ENCODE data around the gene GBP4.
"Not testable (repeated sequence)": the region's sequence is repeated elsewhere in the genome, so short reads cannot be mapped to it uniquely, and the experiment has no call there.

GBP4 gene

DNA sequence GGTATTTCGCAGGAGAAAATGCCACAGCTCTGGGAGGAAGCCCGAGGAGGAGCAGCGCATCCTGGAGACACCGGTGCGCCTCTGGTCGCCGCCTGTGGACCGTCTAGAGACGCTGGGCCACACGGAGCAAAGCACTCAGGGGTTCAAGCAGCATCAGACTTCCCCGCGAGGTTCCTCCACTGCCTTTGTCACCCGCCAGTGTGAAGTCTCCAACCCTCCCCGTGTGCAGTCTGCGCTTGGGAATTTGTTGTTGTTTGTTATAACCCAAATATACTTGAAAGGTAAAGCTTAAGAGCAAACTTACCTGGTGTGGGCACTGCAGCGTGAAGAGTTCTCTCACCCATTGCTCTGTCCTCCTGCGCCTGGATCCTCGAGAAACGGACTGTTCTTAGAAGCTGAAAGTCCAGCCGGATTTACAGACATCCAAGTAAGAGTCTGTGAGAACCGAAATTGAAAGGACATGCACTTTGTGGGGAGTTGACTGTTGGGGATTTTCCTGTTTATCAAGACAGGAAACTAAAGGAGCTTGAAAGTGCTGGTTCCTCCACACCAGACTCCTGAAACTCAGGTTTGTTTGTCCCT lies at the start of gene GBP4:
TSS of gene GBP4 (minus strand) at position 452 of the 582 bp plus-strand sequence. CDS start at position 344, 108 bp downstream.
- peaks cover 61% of the 10 kb centered on the region for H3K4me1 Mint-ChIP-seq (ENCODE audit: low read depth)
- H3K27me3 Mint-ChIP-seq (ENCODE audit: low read depth): no peaks in the 10 kb centered on the region
- H3K36me3 Mint-ChIP-seq (ENCODE audit: low read depth): peaks cover 35% of the 10 kb centered on the region
- peaks cover 2% of the 10 kb centered on the region for H3K9me3 Mint-ChIP-seq
- peak within 1 kb of the TSS; percentile 91 for H3K27ac Mint-ChIP-seq
- H3K4me3 Mint-ChIP-seq: peak within 1 kb of the TSS; percentile 85
- peak; percentile 50 for DNase-seq (ENCODE audit: low spot score)

DNA sequence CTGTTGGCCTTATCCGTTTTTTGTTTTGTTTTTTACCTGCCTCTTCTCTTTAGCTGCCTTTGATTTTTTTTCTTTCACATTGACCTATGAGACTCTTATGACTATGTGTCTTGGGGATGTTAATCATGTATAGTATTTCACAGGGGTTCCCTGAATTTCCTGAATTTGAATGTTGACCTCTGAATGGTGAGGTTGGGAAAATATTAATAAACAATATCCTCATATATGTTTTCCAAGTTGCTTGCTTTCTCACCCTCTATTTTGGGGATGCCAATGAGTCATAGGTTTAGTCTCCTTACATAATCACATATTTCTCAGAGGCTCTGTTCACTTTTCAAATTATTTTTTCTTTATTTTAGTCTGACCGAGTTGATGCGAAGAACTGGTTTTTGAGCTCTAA lies 44.3 kb upstream of the GBP4 start:
- peaks cover 65% of the 10 kb centered on the region for H3K36me3 Mint-ChIP-seq (ENCODE audit: low read depth)
- peaks cover 71% of the 10 kb centered on the region for H3K9me3 Mint-ChIP-seq
- no peaks in the 10 kb centered on the region for H3K27me3 Mint-ChIP-seq (ENCODE audit: low read depth)

GRCh38 chr1:89221341-89221740 lies 22.6 kb upstream of the GBP4 start:
- Mint-ChIP-seq H3K27ac (no peak overlapping the region), H3K4me1 (ENCODE audit: low read depth) (no peaks in the 10 kb centered on the region), H3K9me3 (peaks cover 31% of the 10 kb centered on the region), H3K27me3 (ENCODE audit: low read depth) (no peaks in the 10 kb centered on the region), H3K36me3 (ENCODE audit: low read depth) (peaks cover 12% of the 10 kb centered on the region), H3K4me3 (no peak overlapping the region)
- DNase-seq (ENCODE audit: low spot score): no peak

More for the DNA sequence above, 44.3 kb upstream of the GBP4 start:
- H3K4me1 Mint-ChIP-seq (ENCODE audit: low read depth): peaks cover 9% of the 10 kb centered on the region
- no peak overlapping the region for H3K4me3 Mint-ChIP-seq
- no peak overlapping the region for H3K27ac Mint-ChIP-seq
- no peak for DNase-seq (ENCODE audit: low spot score)

DNA sequence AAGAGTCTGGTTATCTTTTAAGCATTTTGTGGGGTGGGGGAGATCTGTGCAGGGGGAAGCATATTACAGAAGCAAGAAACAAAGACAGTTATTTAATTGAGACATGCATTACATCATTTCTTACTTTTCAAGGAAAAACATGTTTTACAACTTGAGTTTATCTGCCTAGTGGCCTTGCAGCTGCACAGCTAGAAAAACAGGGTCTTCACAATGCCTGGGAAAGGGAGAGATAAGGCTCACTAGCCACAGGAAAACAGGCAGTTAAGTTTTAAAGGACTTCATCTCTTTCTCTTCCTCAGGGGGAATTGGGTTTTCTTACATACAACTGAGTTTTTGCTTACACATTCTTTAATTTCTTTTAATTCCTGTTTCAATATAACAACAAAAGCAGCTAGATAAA lies 21.1 kb upstream of the GBP4 start:
- H3K27ac Mint-ChIP-seq; H3K27me3 Mint-ChIP-seq (ENCODE audit: low read depth); H3K4me1 Mint-ChIP-seq (ENCODE audit: low read depth); H3K36me3 Mint-ChIP-seq (ENCODE audit: low read depth); DNase-seq (ENCODE audit: low spot score); H3K4me3 Mint-ChIP-seq: not testable (repeated sequence)
- peaks cover 24% of the 10 kb centered on the region for H3K9me3 Mint-ChIP-seq

GRCh38 chr1:89218941-89219340 lies 20.2 kb upstream of the GBP4 start:
- H3K27me3 Mint-ChIP-seq (ENCODE audit: low read depth); H3K4me3 Mint-ChIP-seq; DNase-seq (ENCODE audit: low spot score); H3K4me1 Mint-ChIP-seq (ENCODE audit: low read depth); H3K36me3 Mint-ChIP-seq (ENCODE audit: low read depth); H3K27ac Mint-ChIP-seq: not testable (repeated sequence)
- peaks cover 30% of the 10 kb centered on the region for H3K9me3 Mint-ChIP-seq

- Mint-ChIP-seq H3K4me1 (ENCODE audit: low read depth) (no peaks in the 10 kb centered on the region), H3K27ac (no peak overlapping the region), H3K36me3 (ENCODE audit: low read depth) (peaks cover 13% of the 10 kb centered on the region), H3K4me3 (no peak overlapping the region), H3K9me3 (peaks cover 57% of the 10 kb centered on the region), H3K27me3 (ENCODE audit: low read depth) (no peaks in the 10 kb centered on the region)
- no peak for DNase-seq (ENCODE audit: low spot score)
Observed at GRCh38 chr1:89213347-89213746, 14.6 kb upstream of the GBP4 start.

- peaks cover 10% of the 10 kb centered on the region for H3K36me3 Mint-ChIP-seq (ENCODE audit: low read depth)
- H3K4me1 Mint-ChIP-seq (ENCODE audit: low read depth): peaks cover 1% of the 10 kb centered on the region
- H3K27ac Mint-ChIP-seq: no peak overlapping the region
- DNase-seq (ENCODE audit: low spot score): no peak
- H3K9me3 Mint-ChIP-seq: peaks cover 55% of the 10 kb centered on the region
- H3K4me3 Mint-ChIP-seq: no peak overlapping the region
- no peaks in the 10 kb centered on the region for H3K27me3 Mint-ChIP-seq (ENCODE audit: low read depth)
Observed at GRCh38 chr1:89211035-89211634, 12.4 kb upstream of the GBP4 start.

- Mint-ChIP-seq H3K9me3 (peaks cover 57% of the 10 kb centered on the region), H3K27ac (no peak overlapping the region), H3K4me1 (ENCODE audit: low read depth) (peaks cover 12% of the 10 kb centered on the region), H3K36me3 (ENCODE audit: low read depth) (peaks cover 23% of the 10 kb centered on the region), H3K4me3 (no peak overlapping the region), H3K27me3 (ENCODE audit: low read depth) (no peaks in the 10 kb centered on the region)
- DNase-seq (ENCODE audit: low spot score): no peak
Observed at GRCh38 chr1:89206373-89206772, 7.6 kb upstream of the GBP4 start.

DNA sequence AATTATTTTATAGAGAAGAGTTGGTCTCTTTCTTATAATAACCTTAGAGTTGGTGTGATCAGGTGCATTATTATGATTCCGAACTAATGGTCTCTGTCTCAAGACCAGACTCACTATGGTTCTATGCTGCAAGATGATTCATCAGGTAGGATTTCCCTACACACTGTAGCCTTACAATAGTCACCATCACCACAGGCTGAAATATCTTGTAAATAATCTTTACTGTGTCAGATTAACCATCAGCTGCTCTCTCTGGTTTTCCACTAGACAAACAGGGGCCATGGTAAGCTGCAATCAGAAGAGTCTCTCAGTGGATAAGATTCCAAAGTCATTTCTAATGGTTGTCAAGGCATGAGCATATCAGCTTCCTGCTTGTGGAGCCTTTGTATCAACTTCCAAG lies 4.4 kb upstream of the GBP4 start:
- DNase-seq (ENCODE audit: low spot score): no peak
- H3K4me1 Mint-ChIP-seq (ENCODE audit: low read depth): peaks cover 35% of the 10 kb centered on the region
- H3K4me3 Mint-ChIP-seq: no peak overlapping the region
- H3K9me3 Mint-ChIP-seq: peaks cover 33% of the 10 kb centered on the region
- no peak overlapping the region for H3K27ac Mint-ChIP-seq
- H3K36me3 Mint-ChIP-seq (ENCODE audit: low read depth): peaks cover 17% of the 10 kb centered on the region
- H3K27me3 Mint-ChIP-seq (ENCODE audit: low read depth): no peaks in the 10 kb centered on the region

DNA sequence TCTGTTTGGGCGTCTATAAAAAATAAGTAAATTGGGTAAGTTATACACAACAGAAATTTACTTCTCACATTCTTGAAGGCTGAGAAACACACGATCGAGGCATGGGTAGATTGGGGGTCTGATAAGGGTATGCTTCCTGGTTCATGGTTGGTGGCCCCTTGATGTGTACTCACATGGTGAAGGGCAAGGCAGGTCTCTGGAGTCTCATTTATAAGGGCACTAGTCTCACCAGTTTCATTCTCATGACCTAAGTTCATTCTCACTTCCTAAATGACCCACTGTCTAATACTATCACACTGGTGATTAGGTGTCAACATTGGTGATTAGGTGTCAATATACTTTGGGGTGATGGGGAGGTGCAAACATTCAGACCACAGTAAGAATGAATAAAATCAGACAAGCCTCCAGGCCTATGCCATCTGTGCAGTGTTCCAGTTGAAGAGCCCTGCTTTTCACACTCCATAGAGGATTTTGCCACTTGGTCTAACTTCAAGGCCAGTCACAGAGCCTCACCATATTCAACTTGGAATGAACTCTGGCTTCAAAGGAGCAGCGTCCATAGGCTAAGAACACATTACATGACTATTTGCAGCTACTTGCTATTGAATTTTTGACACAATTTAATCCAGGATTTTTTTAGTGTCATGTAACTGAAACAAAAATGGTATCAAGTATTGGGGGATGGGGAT lies 2.5 kb upstream of the GBP4 start:
- Mint-ChIP-seq H3K4me3 (peak overlapping the region; percentile 69), H3K4me1 (ENCODE audit: low read depth) (peaks cover 44% of the 10 kb centered on the region), H3K36me3 (ENCODE audit: low read depth) (peaks cover 28% of the 10 kb centered on the region), H3K9me3 (peaks cover 23% of the 10 kb centered on the region), H3K27me3 (ENCODE audit: low read depth) (no peaks in the 10 kb centered on the region), H3K27ac (peak overlapping the region; percentile 72)
- no peak for DNase-seq (ENCODE audit: low spot score)

- Mint-ChIP-seq H3K36me3 (ENCODE audit: low read depth) (peaks cover 30% of the 10 kb centered on the region), H3K9me3 (peaks cover 23% of the 10 kb centered on the region), H3K27me3 (ENCODE audit: low read depth) (no peaks in the 10 kb centered on the region), H3K27ac (peak overlapping the region; percentile 72), H3K4me1 (ENCODE audit: low read depth) (peaks cover 49% of the 10 kb centered on the region), H3K4me3 (peak overlapping the region; percentile 69)
- no peak for DNase-seq (ENCODE audit: low spot score)
Observed at GRCh38 chr1:89200663-89201062, 1.9 kb upstream of the GBP4 start.

- H3K9me3 Mint-ChIP-seq: peaks cover 12% of the 10 kb centered on the region
- peaks cover 33% of the 10 kb centered on the region for H3K36me3 Mint-ChIP-seq (ENCODE audit: low read depth)
- no peak for DNase-seq (ENCODE audit: low spot score)
- peaks cover 59% of the 10 kb centered on the region for H3K4me1 Mint-ChIP-seq (ENCODE audit: low read depth)
- H3K27ac Mint-ChIP-seq: peak overlapping the region; percentile 91
- peak overlapping the region; percentile 85 for H3K4me3 Mint-ChIP-seq
- no peaks in the 10 kb centered on the region for H3K27me3 Mint-ChIP-seq (ENCODE audit: low read depth)
Observed at GRCh38 chr1:89199525-89200031, 836 bp upstream of the GBP4 start.

- no peak for DNase-seq (ENCODE audit: low spot score)
- Mint-ChIP-seq H3K9me3 (no peaks in the 10 kb centered on the region), H3K27ac (peak overlapping the region; percentile 91), H3K4me1 (ENCODE audit: low read depth) (peaks cover 59% of the 10 kb centered on the region), H3K27me3 (ENCODE audit: low read depth) (no peaks in the 10 kb centered on the region), H3K4me3 (peak overlapping the region; percentile 85), H3K36me3 (ENCODE audit: low read depth) (peaks cover 38% of the 10 kb centered on the region)
Observed at GRCh38 chr1:89198081-89198480, 661 bp downstream of the GBP4 start.

DNA sequence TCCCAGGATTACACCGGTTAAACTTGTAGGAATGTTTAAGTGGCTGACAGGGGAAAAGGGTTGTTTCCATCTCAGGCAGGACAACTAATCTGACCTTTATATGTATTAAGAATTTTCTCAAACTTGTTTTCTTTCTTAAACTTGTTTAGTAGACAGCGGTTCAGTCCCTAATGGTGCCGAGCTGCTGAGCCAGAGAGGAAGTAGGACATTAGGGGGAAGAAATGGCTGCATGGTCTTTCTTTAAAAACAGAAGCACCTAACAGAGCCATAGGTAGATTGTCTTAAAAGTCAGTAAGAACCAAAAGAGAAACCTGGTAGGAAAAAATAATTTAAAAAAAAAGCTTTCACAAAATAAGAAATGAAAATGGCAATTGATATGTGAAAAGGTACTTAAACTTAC lies 3.3 kb downstream of the GBP4 start:
- H3K4me3 Mint-ChIP-seq: peak overlapping the region; percentile 39
- H3K4me1 Mint-ChIP-seq (ENCODE audit: low read depth): peaks cover 44% of the 10 kb centered on the region
- H3K27me3 Mint-ChIP-seq (ENCODE audit: low read depth): no peaks in the 10 kb centered on the region
- H3K9me3 Mint-ChIP-seq: no peaks in the 10 kb centered on the region
- H3K27ac Mint-ChIP-seq: no peak overlapping the region
- DNase-seq (ENCODE audit: low spot score): no peak
- H3K36me3 Mint-ChIP-seq (ENCODE audit: low read depth): peaks cover 56% of the 10 kb centered on the region
